GM12878 (cell line): ENCODE data around the gene CACFD1.

Source experiments
- BRCA1 ChIP-seq: IDR thresholded peaks from 2 replicates; pipeline ENCODE4 v1.6.1; 2011; ENCODE audit warnings: low read depth, low read length, improper control_type of control experiment
- EZH2 ChIP-seq: IDR thresholded peaks from 2 replicates; pipeline ENCODE4 v1.6.1; 2012; ENCODE audit warnings: low read depth, mild to moderate bottlenecking, control low read depth, inconsistent platforms, low read length, borderline replicate concordance; ENCODE audit not compliant: control insufficient read depth
- MXI1 ChIP-seq: fragments of 150-350 bp; IDR thresholded peaks from 2 replicates; pipeline ENCODE4 v1.6.1; 2011; ENCODE audit warnings: low read depth, mild to moderate bottlenecking, inconsistent platforms, low read length, improper control_type of control experiment
- POLR2AphosphoS5 ChIP-seq: IDR thresholded peaks from 2 replicates; pipeline ENCODE4 v1.6.1; 2011; ENCODE audit warnings: mild to moderate bottlenecking, low read length, inconsistent platforms
- SIN3A ChIP-seq: IDR thresholded peaks from 2 replicates; pipeline ENCODE4 v1.6.1; 2012; ENCODE audit warnings: low read depth, low read length, improper control_type of control experiment
- TF ChIP-seq, protein P1 (sequence below), 3 experiments: IDR thresholded peaks in 2 of 3; conservative IDR thresholded peaks in 1 of 3; 2 replicates each; pipeline ENCODE4 v1.5.1; 2011; ENCODE audit warnings: low read depth in 3 of 3, low read length in 3 of 3, mild to moderate bottlenecking in 3 of 3, control low read depth in 2 of 3, moderate library complexity in 2 of 3, inconsistent platforms in 1 of 3, mixed read lengths in 1 of 3; ENCODE audit not compliant: control insufficient read depth in 2 of 3, insufficient read depth in 1 of 3; ENCODE audit errors: extremely low read depth in 1 of 3
- TF ChIP-seq, protein P2 (sequence below): fragments of 450-650 bp; IDR thresholded peaks from 2 replicates; pipeline ENCODE4 v1.6.1; 2016; ENCODE audit warnings: mild to moderate bottlenecking
- TF ChIP-seq, protein P3 (sequence below): fragments of 150-350 bp; IDR thresholded peaks from 2 replicates; pipeline ENCODE4 v1.6.1; 2016; ENCODE audit warnings: low read depth, low read length

DNA sequence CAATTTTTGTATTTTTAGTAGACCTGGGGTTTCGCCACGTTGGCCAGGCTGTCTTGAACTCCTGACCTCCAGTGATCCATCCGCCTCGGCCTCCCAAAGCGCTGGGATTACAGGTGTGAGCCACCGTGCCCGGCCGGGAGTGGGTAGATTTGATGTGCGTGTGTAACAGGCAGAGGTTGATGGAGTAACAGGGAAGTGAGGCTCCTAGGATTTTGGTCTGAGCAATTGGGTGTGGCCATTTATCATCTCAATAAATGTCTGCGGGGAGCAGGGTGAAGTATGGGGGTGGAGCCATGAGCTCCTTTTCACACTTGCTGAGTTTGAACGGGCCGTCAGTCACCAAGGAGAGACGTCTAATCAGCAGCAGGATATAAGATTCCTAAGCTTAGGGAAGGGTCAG lies 40.8 kb upstream of the CACFD1 start:
- TF ChIP-seq, protein P1, sequence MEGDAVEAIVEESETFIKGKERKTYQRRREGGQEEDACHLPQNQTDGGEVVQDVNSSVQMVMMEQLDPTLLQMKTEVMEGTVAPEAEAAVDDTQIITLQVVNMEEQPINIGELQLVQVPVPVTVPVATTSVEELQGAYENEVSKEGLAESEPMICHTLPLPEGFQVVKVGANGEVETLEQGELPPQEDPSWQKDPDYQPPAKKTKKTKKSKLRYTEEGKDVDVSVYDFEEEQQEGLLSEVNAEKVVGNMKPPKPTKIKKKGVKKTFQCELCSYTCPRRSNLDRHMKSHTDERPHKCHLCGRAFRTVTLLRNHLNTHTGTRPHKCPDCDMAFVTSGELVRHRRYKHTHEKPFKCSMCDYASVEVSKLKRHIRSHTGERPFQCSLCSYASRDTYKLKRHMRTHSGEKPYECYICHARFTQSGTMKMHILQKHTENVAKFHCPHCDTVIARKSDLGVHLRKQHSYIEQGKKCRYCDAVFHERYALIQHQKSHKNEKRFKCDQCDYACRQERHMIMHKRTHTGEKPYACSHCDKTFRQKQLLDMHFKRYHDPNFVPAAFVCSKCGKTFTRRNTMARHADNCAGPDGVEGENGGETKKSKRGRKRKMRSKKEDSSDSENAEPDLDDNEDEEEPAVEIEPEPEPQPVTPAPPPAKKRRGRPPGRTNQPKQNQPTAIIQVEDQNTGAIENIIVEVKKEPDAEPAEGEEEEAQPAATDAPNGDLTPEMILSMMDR (IDR thresholded peaks at IDR 0.05 in 2 of 3, conservative IDR thresholded peaks at IDR 0.05 in 1 of 3; ENCODE audit: control insufficient read depth in 2 of 3, extremely low read depth in 1 of 3, insufficient read depth in 1 of 3, low read depth in 3 of 3, low read length in 3 of 3) = no peak
- no peak for TF ChIP-seq BRCA1
- TF ChIP-seq SIN3A = no peak
- TF ChIP-seq, protein P2, sequence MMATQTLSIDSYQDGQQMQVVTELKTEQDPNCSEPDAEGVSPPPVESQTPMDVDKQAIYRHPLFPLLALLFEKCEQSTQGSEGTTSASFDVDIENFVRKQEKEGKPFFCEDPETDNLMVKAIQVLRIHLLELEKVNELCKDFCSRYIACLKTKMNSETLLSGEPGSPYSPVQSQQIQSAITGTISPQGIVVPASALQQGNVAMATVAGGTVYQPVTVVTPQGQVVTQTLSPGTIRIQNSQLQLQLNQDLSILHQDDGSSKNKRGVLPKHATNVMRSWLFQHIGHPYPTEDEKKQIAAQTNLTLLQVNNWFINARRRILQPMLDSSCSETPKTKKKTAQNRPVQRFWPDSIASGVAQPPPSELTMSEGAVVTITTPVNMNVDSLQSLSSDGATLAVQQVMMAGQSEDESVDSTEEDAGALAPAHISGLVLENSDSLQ = no peak
- TF ChIP-seq, protein P3, sequence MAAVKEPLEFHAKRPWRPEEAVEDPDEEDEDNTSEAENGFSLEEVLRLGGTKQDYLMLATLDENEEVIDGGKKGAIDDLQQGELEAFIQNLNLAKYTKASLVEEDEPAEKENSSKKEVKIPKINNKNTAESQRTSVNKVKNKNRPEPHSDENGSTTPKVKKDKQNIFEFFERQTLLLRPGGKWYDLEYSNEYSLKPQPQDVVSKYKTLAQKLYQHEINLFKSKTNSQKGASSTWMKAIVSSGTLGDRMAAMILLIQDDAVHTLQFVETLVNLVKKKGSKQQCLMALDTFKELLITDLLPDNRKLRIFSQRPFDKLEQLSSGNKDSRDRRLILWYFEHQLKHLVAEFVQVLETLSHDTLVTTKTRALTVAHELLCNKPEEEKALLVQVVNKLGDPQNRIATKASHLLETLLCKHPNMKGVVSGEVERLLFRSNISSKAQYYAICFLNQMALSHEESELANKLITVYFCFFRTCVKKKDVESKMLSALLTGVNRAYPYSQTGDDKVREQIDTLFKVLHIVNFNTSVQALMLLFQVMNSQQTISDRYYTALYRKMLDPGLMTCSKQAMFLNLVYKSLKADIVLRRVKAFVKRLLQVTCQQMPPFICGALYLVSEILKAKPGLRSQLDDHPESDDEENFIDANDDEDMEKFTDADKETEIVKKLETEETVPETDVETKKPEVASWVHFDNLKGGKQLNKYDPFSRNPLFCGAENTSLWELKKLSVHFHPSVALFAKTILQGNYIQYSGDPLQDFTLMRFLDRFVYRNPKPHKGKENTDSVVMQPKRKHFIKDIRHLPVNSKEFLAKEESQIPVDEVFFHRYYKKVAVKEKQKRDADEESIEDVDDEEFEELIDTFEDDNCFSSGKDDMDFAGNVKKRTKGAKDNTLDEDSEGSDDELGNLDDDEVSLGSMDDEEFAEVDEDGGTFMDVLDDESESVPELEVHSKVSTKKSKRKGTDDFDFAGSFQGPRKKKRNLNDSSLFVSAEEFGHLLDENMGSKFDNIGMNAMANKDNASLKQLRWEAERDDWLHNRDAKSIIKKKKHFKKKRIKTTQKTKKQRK = no peak
- no peak for TF ChIP-seq MXI1
- TF ChIP-seq EZH2 = no peak
- no peak for TF ChIP-seq POLR2AphosphoS5
